Spleen (tissue), 11 donors: ENCODE results near the gene CSK. TPM values are rescaled to one million over a fixed set of nuclear protein-coding genes. Genes with fewer than 3 reads are reported as not detected.
"Not testable (repeated sequence)": the region's sequence is repeated elsewhere in the genome, so short reads cannot be mapped to it uniquely, and the experiment has no call there.

ENCODE experiments used
- DNase-seq: peaks from one replicate; pipeline ENCODE4 v3.0.0-alpha.2; 2020
- H3K27ac ChIP-seq, 8 donors: fragments of 200-600 bp; sonication (generic) in 7 of 8; 1 replicate in 4 of 8; 2 replicates in 4 of 8; pipeline versions ENCODE4 v1.5.0 to v1.8.0; 2016 to 2021; ENCODE audit warnings: inconsistent platforms in 4 of 8, mild to moderate bottlenecking in 4 of 8, moderate library complexity in 1 of 8
- H3K27me3 ChIP-seq, 7 donors: fragments of 200-600 bp; sonication (generic) in 6 of 7; replicated peaks in 1 of 7; 1 replicate in 4 of 7; 2 replicates in 3 of 7; pipeline versions ENCODE4 v1.5.0 to v1.8.0; 2016 to 2021; ENCODE audit warnings: inconsistent platforms in 3 of 7, mild to moderate bottlenecking in 1 of 7
- H3K36me3 ChIP-seq, 6 donors: fragments of 200-600 bp; sonication (generic) in 5 of 6; 1 replicate in 4 of 6; 2 replicates in 2 of 6; pipeline versions ENCODE4 v1.5.0 to v1.8.0; 2016 to 2021; ENCODE audit warnings: inconsistent platforms in 2 of 6
- H3K4me1 ChIP-seq, 6 donors: fragments of 200-600 bp; sonication (generic) in 5 of 6; 1 replicate in 3 of 6; 2 replicates in 3 of 6; pipeline versions ENCODE4 v1.5.0 to v1.8.0; 2016 to 2021; ENCODE audit warnings: inconsistent platforms in 3 of 6
- H3K4me3 ChIP-seq, 8 donors: fragments of 200-600 bp; sonication (generic) in 7 of 8; 1 replicate in 4 of 8; 2 replicates in 4 of 8; pipeline versions ENCODE4 v1.5.0 to v1.8.0; 2016 to 2021; ENCODE audit warnings: inconsistent platforms in 4 of 8, mild to moderate bottlenecking in 4 of 8, moderate library complexity in 2 of 8
- H3K9me3 ChIP-seq, 8 donors: fragments of 200-600 bp; sonication (generic) in 7 of 8; 1 replicate in 4 of 8; 2 replicates in 4 of 8; pipeline versions ENCODE4 v1.5.0 to v1.8.0; 2016 to 2021; ENCODE audit warnings: inconsistent platforms in 4 of 8
- POLR2A ChIP-seq, 3 donors: fragments of 450-650 bp; IDR thresholded peaks; one replicate each; pipeline ENCODE4 v1.5.1; 2017; ENCODE audit warnings: antibody characterized with exemption in 3 of 3, mild to moderate bottlenecking in 1 of 3
- POLR2AphosphoS5 ChIP-seq, 3 donors: sonication (generic); formaldehyde crosslinking; IDR thresholded peaks; one replicate each; pipeline ENCODE4 v1.5.1; 2017; ENCODE audit warnings: antibody characterized with exemption in 3 of 3
- WGBS, 5 donors: extraction: QIAGEN DNeasy Blood & Tissue Kit in 3 of 5; methylation state at CpG; one replicate each; pipeline versions ENCODE4 v1.1.5 to v1.1.7; 2013 to 2018; 5-methylcytosine and 5-hydroxymethylcytosine counted together
- intact Hi-C: fragments of 100-400 bp; cut with DNase I; formaldehyde crosslinking; loops from one replicate; pipeline ENCODE4 v1.15.0; 2023; ENCODE audit warnings: low total_unique reads
- polyA plus RNA-seq, 3 donors: library from polyadenylated mRNA; stranded (reverse); fragments of 200-250 nt; gene quantifications; one replicate each; pipeline ENCODE4 v1.2.1, GENCODE V29; 2013
- total RNA-seq, 7 donors: library from RNA; depleted of rRNA in 3 of 7; stranded (reverse); fragments of >200 nt in 3 of 7; fragmentation: NEBNext Ultra II Directional in 4 of 7; extraction: Animal tissue kit (Norgen Biotek cat#: 25700) in 4 of 7; gene quantifications; one replicate each; pipeline versions ENCODE4 v1.1.0 to v1.2.1, GENCODE V29; 2016 to 2021
- TF ChIP-seq, protein P1 (sequence below), 11 experiments: fragments of 200-600 bp in 7 of 11; fragments of 450-650 bp in 4 of 11; sonication (generic) in 4 of 11; IDR thresholded peaks in 8 of 11; conservative IDR thresholded peaks in 3 of 11; 1 replicate in 7 of 11; 2 replicates in 4 of 11; pipeline versions ENCODE4 v1.4.0 to v1.8.0; 2016 to 2021; ENCODE audit warnings: antibody characterized with exemption in 11 of 11, inconsistent platforms in 4 of 11, mild to moderate bottlenecking in 1 of 11
- donor health status: healthy with polysubstance abuse.
- donor health status: DM: no; HTN: no; CAD: no; lungs with moderate emphysema.
- donor health status: DM: no; HTN: no; CAD: no.
- donor health status: Bipolar disorder and iron deficiency.
- donor health status: healthy.
- donor health status: DM: no; HTN: no; CAD: no.
- donor health status: DM: yes; HTN: yes; CAD: no.

Gene CSK
- total and polyA plus RNA-seq, 10 donors: 121 to 281 (median 192) TPM

- Histone ChIP-seq H3K4me1 (no peaks in the 10 kb centered on the region), H3K9me3 (peaks cover 0 to 6% (median 0%) of the 10 kb centered on the region in 8 donors), H3K36me3 (no peaks in the 10 kb centered on the region), H3K27ac (no peak overlapping the region), H3K4me3 (no peak overlapping the region), H3K27me3 (peaks cover 0 to 53% (median 0%) of the 10 kb centered on the region in 7 donors)
- TF ChIP-seq, protein P1, sequence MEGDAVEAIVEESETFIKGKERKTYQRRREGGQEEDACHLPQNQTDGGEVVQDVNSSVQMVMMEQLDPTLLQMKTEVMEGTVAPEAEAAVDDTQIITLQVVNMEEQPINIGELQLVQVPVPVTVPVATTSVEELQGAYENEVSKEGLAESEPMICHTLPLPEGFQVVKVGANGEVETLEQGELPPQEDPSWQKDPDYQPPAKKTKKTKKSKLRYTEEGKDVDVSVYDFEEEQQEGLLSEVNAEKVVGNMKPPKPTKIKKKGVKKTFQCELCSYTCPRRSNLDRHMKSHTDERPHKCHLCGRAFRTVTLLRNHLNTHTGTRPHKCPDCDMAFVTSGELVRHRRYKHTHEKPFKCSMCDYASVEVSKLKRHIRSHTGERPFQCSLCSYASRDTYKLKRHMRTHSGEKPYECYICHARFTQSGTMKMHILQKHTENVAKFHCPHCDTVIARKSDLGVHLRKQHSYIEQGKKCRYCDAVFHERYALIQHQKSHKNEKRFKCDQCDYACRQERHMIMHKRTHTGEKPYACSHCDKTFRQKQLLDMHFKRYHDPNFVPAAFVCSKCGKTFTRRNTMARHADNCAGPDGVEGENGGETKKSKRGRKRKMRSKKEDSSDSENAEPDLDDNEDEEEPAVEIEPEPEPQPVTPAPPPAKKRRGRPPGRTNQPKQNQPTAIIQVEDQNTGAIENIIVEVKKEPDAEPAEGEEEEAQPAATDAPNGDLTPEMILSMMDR (IDR thresholded peaks at IDR 0.05 in 8 of 11, conservative IDR thresholded peaks at IDR 0.05 in 3 of 11): no peak
- intact Hi-C loops: no loop called here
- no peak for DNase-seq
- WGBS, 5 donors: 81 to 97% (median 89%) methylated on average over 3 of the region's 3 CpGs
Measured at GRCh38 chr15:74735305-74735704, 46.6 kb upstream of the CSK start.

- Histone ChIP-seq H3K27me3 (peaks cover 0 to 46% (median 0%) of the 10 kb centered on the region in 7 donors), H3K9me3 (peaks cover 0 to 13% (median 3%) of the 10 kb centered on the region in 8 donors)
- intact Hi-C loops, H3K27ac ChIP-seq, H3K4me3 ChIP-seq, DNase-seq, H3K4me1 ChIP-seq, H3K36me3 ChIP-seq: not testable (repeated sequence)
- 62 to 69% (median 68%) methylated on average over 5 of the region's 5 CpGs for WGBS, 5 donors
Measured at GRCh38 chr15:74738239-74738638, 43.6 kb upstream of the CSK start.

GRCh38 chr15:74742422-74742821, 39.5 kb upstream of the CSK start:
- intact Hi-C loops: no loop called here
- Histone ChIP-seq H3K9me3 (peaks cover 0 to 13% (median 3%) of the 10 kb centered on the region in 8 donors), H3K27ac (no peak overlapping the region), H3K4me1 (no peaks in the 10 kb centered on the region), H3K27me3 (peaks cover 0 to 22% (median 0%) of the 10 kb centered on the region in 7 donors), H3K36me3 (no peaks in the 10 kb centered on the region), H3K4me3 (no peak overlapping the region)
- no peak for DNase-seq
- WGBS, 5 donors: 82 to 93% (median 90%) methylated on average over 5 of the region's 5 CpGs
- TF ChIP-seq, protein P1 (IDR thresholded peaks at IDR 0.05 in 8 of 11, conservative IDR thresholded peaks at IDR 0.05 in 3 of 11): no peak
- TF ChIP-seq POLR2AphosphoS5 (IDR thresholded peaks at IDR 0.05) (no peak), POLR2A (IDR thresholded peaks at IDR 0.05) (no peak)

DNA sequence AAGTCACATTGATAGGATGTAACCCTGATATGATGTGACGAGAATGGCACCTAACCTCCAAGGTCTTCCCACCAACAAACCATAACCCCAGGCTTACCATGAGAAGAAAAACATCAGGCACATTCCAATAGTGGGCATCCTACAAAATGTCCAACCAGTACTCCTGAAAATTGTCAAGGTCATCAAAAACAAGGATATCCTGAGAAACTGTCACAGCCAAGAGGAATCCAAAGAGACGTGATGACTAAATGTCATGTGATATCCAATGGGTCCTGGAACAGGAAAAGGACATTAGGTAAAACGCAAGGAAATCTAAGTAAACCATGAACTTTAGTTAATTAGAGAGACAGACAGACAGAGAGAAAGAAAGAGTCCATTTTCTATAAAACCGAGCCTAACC, 35.5 kb upstream of the CSK start:
- no peaks in the 10 kb centered on the region for H3K36me3 ChIP-seq
- 58 to 68% (median 65%) methylated on average over 4 of the region's 4 CpGs for WGBS, 5 donors
- no peaks in the 10 kb centered on the region for H3K4me1 ChIP-seq
- intact Hi-C loops: no loop called here
- peaks cover 0 to 13% (median 0%) of the 10 kb centered on the region in 7 donors for H3K27me3 ChIP-seq
- no peak overlapping the region for H3K4me3 ChIP-seq
- H3K27ac ChIP-seq: no peak overlapping the region
- peaks cover 0 to 9% (median 0%) of the 10 kb centered on the region in 8 donors for H3K9me3 ChIP-seq
- no peak for DNase-seq
- TF ChIP-seq POLR2AphosphoS5 (IDR thresholded peaks at IDR 0.05): no peak
- no peak for TF ChIP-seq POLR2A (IDR thresholded peaks at IDR 0.05)
- TF ChIP-seq, protein P1 (IDR thresholded peaks at IDR 0.05 in 8 of 11, conservative IDR thresholded peaks at IDR 0.05 in 3 of 11): no peak
